SHP77 treated with DMSO at 0.1 percent for 48 hours (cell line): Measurements from ENCODE around the gene MEGF9.

Experiments
- DNase-seq: peaks from one replicate; lab custom pipeline; 2025; lab: John Stamatoyannopoulos, UW

MEGF9 gene

GRCh38 chr9:120702075-120702474, 12.2 kb downstream of the MEGF9 start:
- DNase-seq: no peak

- no peak for DNase-seq
Observed at GRCh38 chr9:120701248-120701647, 13.0 kb downstream of the MEGF9 start.

- peak; percentile 74 for DNase-seq
Observed at GRCh38 chr9:120698766-120699165, 15.5 kb downstream of the MEGF9 start.

GRCh38 chr9:120697448-120697847, 16.8 kb downstream of the MEGF9 start:
- DNase-seq: no peak

GRCh38 chr9:120696551-120697230, 17.6 kb downstream of the MEGF9 start:
- DNase-seq: no peak

- DNase-seq: no peak
Observed at GRCh38 chr9:120694559-120694958, 19.7 kb downstream of the MEGF9 start.

- DNase-seq: no peak
Observed at GRCh38 chr9:120693700-120694008, 20.6 kb downstream of the MEGF9 start.

GRCh38 chr9:120692901-120693699, 21.2 kb downstream of the MEGF9 start:
- DNase-seq: no peak

GRCh38 chr9:120690372-120690771, 23.9 kb downstream of the MEGF9 start:
- no peak for DNase-seq

- DNase-seq: peak; percentile 25
Observed at GRCh38 chr9:120689860-120690259, 24.4 kb downstream of the MEGF9 start.

GRCh38 chr9:120688758-120689157, 25.5 kb downstream of the MEGF9 start:
- DNase-seq: no peak

GRCh38 chr9:120683150-120683549, 31.1 kb downstream of the MEGF9 start:
- no peak for DNase-seq

- no peak for DNase-seq
Observed at GRCh38 chr9:120681121-120681520, 33.1 kb downstream of the MEGF9 start.

- no peak for DNase-seq
Observed at GRCh38 chr9:120680579-120680978, 33.7 kb downstream of the MEGF9 start.

- no peak for DNase-seq
Observed at GRCh38 chr9:120680161-120680560, 34.1 kb downstream of the MEGF9 start.

GRCh38 chr9:120677965-120678364, 36.3 kb downstream of the MEGF9 start:
- no peak for DNase-seq

- DNase-seq: no peak
Observed at GRCh38 chr9:120676767-120677402, 37.4 kb downstream of the MEGF9 start.

- no peak for DNase-seq
Observed at GRCh38 chr9:120668399-120668798, 45.9 kb downstream of the MEGF9 start.

- DNase-seq: no peak
Observed at GRCh38 chr9:120663950-120664349, 50.3 kb downstream of the MEGF9 start.

GRCh38 chr9:120663380-120663779, 50.9 kb downstream of the MEGF9 start:
- DNase-seq: no peak

GRCh38 chr9:120662513-120662912, 51.8 kb downstream of the MEGF9 start:
- DNase-seq: no peak

- DNase-seq: no peak
Observed at GRCh38 chr9:120659676-120660075, 54.6 kb downstream of the MEGF9 start.

- DNase-seq: no peak
Observed at GRCh38 chr9:120659209-120659608, 55.1 kb downstream of the MEGF9 start.
